Activated CD4-positive, alpha-beta T cell treated with anti-CD3 and anti-CD28 coated beads for 48 hours (primary cell): ENCODE measurements around the gene CYP1A1.

Experiments used
- DNase-seq: peaks from one replicate; pipeline ENCODE4 v3.0.0-alpha.2; 2020

The CYP1A1 gene

DNA sequence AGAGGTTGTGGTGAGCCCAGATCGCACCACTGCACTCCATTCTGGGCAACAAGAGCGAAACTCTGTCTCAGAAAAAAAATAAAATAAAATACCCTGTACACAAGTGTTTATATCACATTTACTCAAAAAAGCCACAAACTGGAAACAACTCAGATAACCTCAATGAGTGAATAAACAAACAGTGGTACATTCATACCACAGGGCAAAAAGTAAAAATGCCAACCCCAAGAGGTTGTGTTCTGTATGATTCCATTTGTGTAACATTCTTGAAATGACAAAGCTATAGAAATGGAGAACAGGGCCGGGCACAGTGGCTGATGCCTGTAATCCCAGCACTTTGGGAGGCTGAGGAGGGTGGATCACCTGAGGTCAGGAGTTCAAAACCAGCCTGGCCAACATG, 42.4 kb downstream of the CYP1A1 start:
- no peak for DNase-seq

GRCh38 chr15:74680456-74680855, 44.9 kb downstream of the CYP1A1 start:
- no peak for DNase-seq

DNA sequence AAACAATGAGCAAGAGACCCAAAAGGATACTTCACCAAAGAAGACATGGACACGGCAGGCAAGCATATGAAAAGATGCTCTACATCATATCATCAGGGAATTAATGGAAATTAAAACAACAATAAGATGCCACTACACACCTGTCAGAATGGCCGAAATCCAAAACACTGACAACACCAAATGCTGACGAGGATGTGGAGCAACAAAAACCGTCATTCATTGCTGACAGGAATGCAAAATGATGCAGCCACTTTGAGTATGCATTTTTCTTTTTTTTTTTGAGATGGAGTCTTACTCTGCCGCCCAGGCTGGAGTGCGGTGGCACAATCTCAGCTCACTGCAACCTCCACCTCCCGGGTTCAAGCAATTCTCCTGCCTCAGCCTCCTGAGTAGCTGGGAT, 48.5 kb downstream of the CYP1A1 start:
- no peak for DNase-seq

GRCh38 chr15:74674161-74674560, 51.2 kb downstream of the CYP1A1 start:
- DNase-seq: no peak

DNA sequence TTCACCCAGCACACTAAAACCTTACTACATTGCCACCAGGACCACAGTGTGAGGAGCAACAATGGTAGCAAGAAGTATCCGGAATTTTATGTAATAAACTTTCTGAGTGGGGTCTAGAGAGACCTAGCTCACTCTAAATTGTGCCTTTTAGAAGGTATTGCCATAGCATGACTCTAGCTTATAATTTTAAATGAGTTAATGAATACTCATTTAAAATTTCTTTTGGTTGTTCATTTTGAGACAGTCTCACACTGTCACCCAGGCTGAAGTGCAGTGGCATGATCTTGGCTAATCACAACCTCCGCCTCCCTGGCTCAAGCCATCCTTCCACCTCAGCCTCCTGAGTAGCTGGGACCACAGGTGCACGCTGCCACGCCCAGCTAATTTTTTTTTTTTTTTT, 55.7 kb downstream of the CYP1A1 start:
- DNase-seq: no peak
